ENCODE results near the gene PDHB. TPM values are rescaled to one million over a fixed set of nuclear protein-coding genes. Genes with fewer than 3 reads are reported as not detected.
A peak's percentile ranks its signal among the peaks of the same experiment; 100 is the strongest.

The PDHB gene
- total and polyA plus RNA-seq, 7 donors = 105 to 158 (median 131) TPM

GRCh38 chr3:58394339-58394738, 39.3 kb downstream of the PDHB start:
- no peak for ATAC-seq
- peaks cover 8 to 73% of the 10 kb centered on the region in 2 donors for H3K36me3 ChIP-seq (ENCODE audit: insufficient read depth in 1 of 2, low read depth in 1 of 2)
- no peak overlapping the region for H3K27ac ChIP-seq
- no peak for DNase-seq
- H3K4me1 ChIP-seq = no peaks in the 10 kb centered on the region
- H3K4me3 ChIP-seq = no peak overlapping the region
- intact Hi-C loops (cut with DNase I) = no loop called here
- H3K9me3 ChIP-seq = no peaks in the 10 kb centered on the region
- no peaks in the 10 kb centered on the region for H3K27me3 ChIP-seq (ENCODE audit: insufficient read depth in 3 of 3, low read length in 2 of 3)
- no peak for TF ChIP-seq CTCF (IDR thresholded peaks at IDR 0.05)

GRCh38 chr3:58392181-58392580, 41.5 kb downstream of the PDHB start:
- Histone ChIP-seq H3K27ac (no peak overlapping the region), H3K9me3 (no peaks in the 10 kb centered on the region), H3K4me1 (peaks cover 7% of the 10 kb centered on the region), H3K36me3 (ENCODE audit: insufficient read depth in 1 of 2, low read depth in 1 of 2) (peaks cover 3 to 51% of the 10 kb centered on the region in 2 donors), H3K4me3 (no peak overlapping the region), H3K27me3 (ENCODE audit: insufficient read depth in 3 of 3, low read length in 2 of 3) (no peaks in the 10 kb centered on the region)
- no peak for ATAC-seq
- intact Hi-C loops (cut with DNase I) = no loop called here
- 17 to 42% (median 40%) methylated on average over 3 of the region's 3 CpGs for WGBS, 3 donors
- DNase-seq = no peak
- no peak for TF ChIP-seq CTCF (IDR thresholded peaks at IDR 0.05)

- no peaks in the 10 kb centered on the region for H3K9me3 ChIP-seq
- intact Hi-C loops (cut with DNase I) = no loop called here
- H3K4me3 ChIP-seq = no peak overlapping the region
- no peak for TF ChIP-seq CTCF (IDR thresholded peaks at IDR 0.05)
- no peaks in the 10 kb centered on the region for H3K27me3 ChIP-seq (ENCODE audit: insufficient read depth in 3 of 3, low read length in 2 of 3)
- H3K36me3 ChIP-seq (ENCODE audit: insufficient read depth in 1 of 2, low read depth in 1 of 2) = peaks cover 3 to 42% of the 10 kb centered on the region in 2 donors
- peaks cover 7% of the 10 kb centered on the region for H3K4me1 ChIP-seq
- no peak overlapping the region for H3K27ac ChIP-seq
- DNase-seq = no peak
- 75 to 89% (median 76%) methylated on average over 3 of the region's 3 CpGs for WGBS, 3 donors
- ATAC-seq = no peak
Observed at GRCh38 chr3:58391156-58391865, 42.3 kb downstream of the PDHB start.

GRCh38 chr3:58388550-58389091, 45.0 kb downstream of the PDHB start:
- DNase-seq (no peak), ATAC-seq (peak in 1 of 4 donors; percentile 46)
- intact Hi-C loops (cut with DNase I) = loop anchor here in 1 of 2 donors (5.0 kb wide), 1 partner anchor 51 kb away; no protein-coding TSS in a partner anchor
- H3K36me3 ChIP-seq (ENCODE audit: insufficient read depth in 1 of 2, low read depth in 1 of 2) = peaks cover 3 to 25% of the 10 kb centered on the region in 2 donors
- H3K4me1 ChIP-seq = peaks cover 7% of the 10 kb centered on the region
- no peaks in the 10 kb centered on the region for H3K27me3 ChIP-seq (ENCODE audit: insufficient read depth in 3 of 3, low read length in 2 of 3)
- TF ChIP-seq CTCF (IDR thresholded peaks at IDR 0.05) = no peak
- no peak overlapping the region for H3K4me3 ChIP-seq
- H3K27ac ChIP-seq = peak overlapping the region; percentile 42
- no peaks in the 10 kb centered on the region for H3K9me3 ChIP-seq
